Ishikawa (cell line): ENCODE results near the gene PLXNA3.

Experiments used
- CEBPB ChIP-seq: IDR thresholded peaks from 2 replicates; pipeline ENCODE4 v1.6.1; 2012
- EGR1 ChIP-seq: IDR thresholded peaks from 2 replicates; pipeline ENCODE4 v1.6.1; 2012
- TCF12 ChIP-seq: IDR thresholded peaks from 2 replicates; pipeline ENCODE4 v1.6.1; 2012; ENCODE audit warnings: low read depth
- TEAD4 ChIP-seq: IDR thresholded peaks from 2 replicates; pipeline ENCODE4 v1.6.1; 2012

- TF ChIP-seq TEAD4 (no peak), EGR1 (no peak), CEBPB (no peak), TCF12 (no peak)
Observed at GRCh38 chrX:154469880-154470279, 11.8 kb downstream of the PLXNA3 start.
